IMR-90 (cell line): ENCODE data around the gene NIPBL. TPM values are rescaled to one million over a fixed set of nuclear protein-coding genes. Genes with fewer than 3 reads are reported as not detected.

ENCODE experiments used
- ATAC-seq: fragments of 200-7000 bp; cut with Tn5 transposase; 2 replicates; pipeline ENCODE4 v1.9.1; 2020; ENCODE audit warnings: low read depth, mild to moderate bottlenecking, moderate library complexity
- BruUV-seq: library from RNA; stranded (reverse); fragments of 400-500 nt; replicated peaks from 2 replicates; lab custom pipeline; 2021; lab: Mats Ljungman, UMichigan
- CTCF ChIA-PET: fragments of 300-600 bp; formaldehyde crosslinking; extraction: SDS; loops from one replicate; lab custom pipeline; 2021; ENCODE audit warnings: antibody characterized with exemption; lab: Yijun Ruan, JAX
- POLR2A ChIA-PET: fragments of 300-600 bp; sonication (Branson Sonifier 250); formaldehyde crosslinking; loops from one replicate; lab custom pipeline; 2022; ENCODE audit warnings: antibody characterized with exemption; ENCODE audit not compliant: unreplicated experiment; lab: Charles Lee
- DNase-seq: peaks from one replicate; pipeline ENCODE4 v3.0.0; 2013
- H2AFZ ChIP-seq: replicated peaks from 2 replicates; pipeline ENCODE3; 2013; ENCODE audit warnings: low read length, mild to moderate bottlenecking; ENCODE audit not compliant: poor library complexity
- H2AK5ac ChIP-seq: 2 replicates; pipeline ENCODE4 v1.6.1; 2013; ENCODE audit warnings: low read depth, low read length, inconsistent platforms
- H2AK9ac ChIP-seq: replicated peaks from 2 replicates; pipeline ENCODE3; 2013; ENCODE audit warnings: mild to moderate bottlenecking, low read depth, low read length, moderate library complexity; ENCODE audit not compliant: poor library complexity
- H2BK120ac ChIP-seq: 2 replicates; pipeline ENCODE4 v1.6.1; 2013; ENCODE audit warnings: low read depth, low read length, inconsistent platforms
- H2BK15ac ChIP-seq: 3 replicates; pipeline ENCODE4 v1.6.1; 2013; ENCODE audit warnings: low read depth, low read length, inconsistent platforms
- H2BK20ac ChIP-seq: 2 replicates; pipeline ENCODE4 v1.6.1; 2013; ENCODE audit warnings: low read depth, mild to moderate bottlenecking, inconsistent platforms, low read length, moderate library complexity
- H2BK5ac ChIP-seq: 2 replicates; pipeline ENCODE4 v1.6.1; 2013; ENCODE audit warnings: mild to moderate bottlenecking, low read depth, low read length, inconsistent platforms; ENCODE audit not compliant: poor library complexity, severe bottlenecking
- H3K14ac ChIP-seq: replicated peaks from 2 replicates; pipeline ENCODE4 v1.6.1; 2013; ENCODE audit warnings: low read depth, low read length, inconsistent platforms
- H3K18ac ChIP-seq: 2 replicates; pipeline ENCODE4 v1.6.1; 2013; ENCODE audit warnings: low read depth, low read length, control low read depth
- H3K23ac ChIP-seq: 2 replicates; pipeline ENCODE4 v1.6.1; 2013; ENCODE audit warnings: low read depth, low read length, inconsistent platforms
- H3K27ac ChIP-seq: 2 replicates; pipeline ENCODE4 v1.5.1; 2013; ENCODE audit warnings: mild to moderate bottlenecking, control low read depth, low read length; ENCODE audit not compliant: insufficient read depth
- H3K27me3 ChIP-seq: 2 replicates; pipeline ENCODE4 v1.6.1; 2013; ENCODE audit warnings: low read length; ENCODE audit not compliant: control insufficient read depth, insufficient read depth
- H3K36me3 ChIP-seq: 2 replicates; pipeline ENCODE4 v1.6.1; 2013; ENCODE audit warnings: low read length, mixed read lengths; ENCODE audit not compliant: control insufficient read depth, insufficient read depth
- H3K4ac ChIP-seq: 2 replicates; pipeline ENCODE4 v1.6.1; 2013; ENCODE audit warnings: low read depth, low read length, inconsistent platforms
- H3K4me1 ChIP-seq: 2 replicates; pipeline ENCODE4 v1.6.1; 2013; ENCODE audit warnings: low read length, mixed read lengths; ENCODE audit not compliant: control insufficient read depth, insufficient read depth
- H3K4me2 ChIP-seq: 2 replicates; pipeline ENCODE4 v1.6.1; 2013; ENCODE audit warnings: low read depth, mild to moderate bottlenecking, control low read depth, low read length, moderate library complexity
- H3K4me3 ChIP-seq: 2 replicates; pipeline ENCODE4 v1.5.1; 2013; ENCODE audit warnings: low read depth, mild to moderate bottlenecking, control low read depth, low read length, moderate library complexity; ENCODE audit not compliant: insufficient read depth
- H3K56ac ChIP-seq: 2 replicates; pipeline ENCODE4 v1.6.1; 2013; ENCODE audit warnings: low read length, inconsistent platforms; ENCODE audit not compliant: insufficient read depth; ENCODE audit errors: extremely low read depth
- H3K79me1 ChIP-seq, 2 experiments: 2 replicates each; pipeline ENCODE4 v1.6.1; 2013; ENCODE audit warnings: low read length in 2 of 2, inconsistent platforms in 1 of 2, low read depth in 1 of 2
- H3K9ac ChIP-seq: 2 replicates; pipeline ENCODE4 v1.6.1; 2013; ENCODE audit warnings: low read depth, low read length, control low read depth
- H3K9me1 ChIP-seq: 2 replicates; pipeline ENCODE4 v1.6.1; 2013; ENCODE audit warnings: low read length, inconsistent platforms; ENCODE audit not compliant: insufficient read depth
- H3K9me3 ChIP-seq: 2 replicates; pipeline ENCODE4 v1.6.1; 2013; ENCODE audit warnings: low read length; ENCODE audit not compliant: control insufficient read depth, insufficient read depth
- H4K20me1 ChIP-seq: 2 replicates; pipeline ENCODE4 v1.6.1; 2013; ENCODE audit warnings: low read length, inconsistent platforms; ENCODE audit not compliant: insufficient read depth
- H4K5ac ChIP-seq: 2 replicates; pipeline ENCODE4 v1.6.1; 2013; ENCODE audit warnings: mild to moderate bottlenecking, low read depth, low read length, control low read depth
- H4K8ac ChIP-seq, 2 experiments: 2 replicates each; pipeline ENCODE4 v1.6.1; 2013; ENCODE audit warnings: low read depth in 2 of 2, low read length in 2 of 2, control low read depth in 1 of 2, inconsistent platforms in 1 of 2
- H4K91ac ChIP-seq: 2 replicates; pipeline ENCODE4 v1.6.1; 2013; ENCODE audit warnings: low read depth, low read length, inconsistent platforms; ENCODE audit not compliant: insufficient read depth
- CEBPB ChIP-seq: IDR thresholded peaks from 2 replicates; pipeline ENCODE4 v1.6.1; 2012; ENCODE audit warnings: low read depth, low read length, improper control_type of control experiment
- CHD1 ChIP-seq: IDR thresholded peaks from 2 replicates; pipeline ENCODE4 v1.6.1; 2012; ENCODE audit warnings: low read depth, low read length, improper control_type of control experiment
- CTCF ChIP-seq: conservative IDR thresholded peaks from 2 replicates; pipeline ENCODE4 v1.5.1; 2012; ENCODE audit warnings: mild to moderate bottlenecking, low read depth, low read length, improper control_type of control experiment
- NFE2L2 ChIP-seq: fragments of 150-350 bp; IDR thresholded peaks from 2 replicates; pipeline ENCODE4 v1.6.1; 2016; ENCODE audit warnings: low read depth, mild to moderate bottlenecking, low read length
- WGBS, 2 experiments: methylation state at CpG; one replicate each; pipeline versions ENCODE4 v1.1.5 to v1.1.7; 2013; ENCODE audit warnings: missing lambda C conversion rate in 2 of 2; ENCODE audit not compliant: insufficient read length in 1 of 2; ENCODE audit errors: extremely low coverage in 2 of 2; 5-methylcytosine and 5-hydroxymethylcytosine counted together
- dilution Hi-C: fragments of 300-500 bp; cut with HindIII; formaldehyde crosslinking; loops from one replicate; pipeline ENCODE4 v1.14.3; 2018; ENCODE audit warnings: low sequenced_read_pairs; ENCODE audit not compliant: unreplicated experiment
- in situ Hi-C: fragments of 300-500 bp; cut with MboI; formaldehyde crosslinking; loops from 3 replicates; pipeline ENCODE4 v1.14.3; 2019; ENCODE audit warnings: low sequenced_read_pairs, inconsistent platforms, mixed read lengths
- intact Hi-C: fragments of 100-400 bp; cut with micrococcal nuclease; formaldehyde crosslinking; loops from 2 replicates; pipeline ENCODE4 v1.10.0; 2022
- polyA plus RNA-seq, 3 experiments: library from polyadenylated mRNA; depleted of rRNA; stranded (reverse); fragments of >200 nt; gene quantifications; 2 replicates each; pipeline ENCODE4 v1.2.3, GENCODE V29; 2012; ENCODE audit warnings: low replicate concordance in 1 of 3
- total RNA-seq: library from RNA; depleted of rRNA; stranded (reverse); fragments of >200 nt; gene quantifications from 2 replicates; pipeline ENCODE4 v1.2.3, GENCODE V29; 2012
- TF ChIP-seq, protein P1 (sequence below): fragments of 150-350 bp; IDR thresholded peaks from 2 replicates; pipeline ENCODE4 v1.6.1; 2017; ENCODE audit warnings: mild to moderate bottlenecking, antibody characterized with exemption, low read length, low read depth

The NIPBL gene
- total and polyA plus RNA-seq, 2 of the 4 experiments (the other 2 are of a cell fraction) = 8.4 to 46.4 TPM

DNA sequence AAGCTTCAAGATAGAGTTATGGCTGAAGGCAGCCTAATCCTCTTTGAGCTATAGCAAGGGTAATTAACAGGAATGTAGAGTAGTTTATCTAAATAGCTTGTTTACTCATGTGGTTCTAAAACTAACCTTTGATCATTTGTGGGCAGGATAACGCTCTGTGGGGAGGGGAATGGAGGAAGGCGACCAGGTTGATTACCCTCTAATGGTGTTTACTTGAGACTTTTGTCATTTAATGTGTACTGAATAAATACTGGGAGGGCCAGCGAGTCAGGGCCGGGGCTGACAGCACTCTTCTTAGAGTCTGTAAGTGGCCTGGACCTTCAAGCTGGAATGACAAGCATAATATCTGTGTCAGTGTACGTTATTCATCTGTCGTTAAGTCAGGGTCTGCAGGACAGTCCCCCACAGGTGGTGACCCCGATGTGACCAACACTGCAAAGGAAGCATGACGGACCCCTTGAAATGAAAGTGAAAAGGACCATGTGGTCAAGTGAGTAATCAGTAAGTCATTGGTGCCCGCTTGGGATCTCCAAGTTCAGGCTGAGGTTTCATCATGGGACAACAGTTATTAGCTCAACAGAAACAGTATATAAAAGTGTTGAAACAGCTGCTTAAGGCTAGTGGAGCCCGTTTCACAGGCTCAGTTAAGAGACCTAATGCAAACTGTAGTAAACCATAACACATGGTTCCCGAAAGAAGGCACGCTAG, 210.1 kb downstream of the NIPBL start:
- ChIA-PET CTCF (interaction anchor here (0.6 kb wide), 1 partner anchor 553 kb away, joined by 3 read pairs; no protein-coding TSS in a partner anchor), POLR2A (no interaction called here)
- intact Hi-C loops (no loop called here), dilution Hi-C loops (no loop called here), in situ Hi-C loops (no loop called here)
- H3K4me3 ChIP-seq = no peak overlapping the region
- no peak overlapping the region for H2BK5ac ChIP-seq
- no peak overlapping the region for H3K9ac ChIP-seq
- no peak overlapping the region for H2BK15ac ChIP-seq
- no peaks in the 10 kb centered on the region for H3K9me3 ChIP-seq
- peak overlapping the region; percentile 5 for H2AK9ac ChIP-seq
- TF ChIP-seq, protein P1, sequence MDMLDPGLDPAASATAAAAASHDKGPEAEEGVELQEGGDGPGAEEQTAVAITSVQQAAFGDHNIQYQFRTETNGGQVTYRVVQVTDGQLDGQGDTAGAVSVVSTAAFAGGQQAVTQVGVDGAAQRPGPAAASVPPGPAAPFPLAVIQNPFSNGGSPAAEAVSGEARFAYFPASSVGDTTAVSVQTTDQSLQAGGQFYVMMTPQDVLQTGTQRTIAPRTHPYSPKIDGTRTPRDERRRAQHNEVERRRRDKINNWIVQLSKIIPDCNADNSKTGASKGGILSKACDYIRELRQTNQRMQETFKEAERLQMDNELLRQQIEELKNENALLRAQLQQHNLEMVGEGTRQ = 0 out of 2 replicates have a peak, but pooled peaks have one; percentile 23
- TF ChIP-seq CTCF (no peak), CHD1 (no peak), NFE2L2 (no peak), CEBPB (peak; percentile 39; the same call in 1 of the 2 replicates)
- H3K14ac ChIP-seq = no peak overlapping the region; the same call in 1 of the 2 replicates
- H3K4ac ChIP-seq = no peak overlapping the region
- peak; percentile 76 for DNase-seq
- H3K9me1 ChIP-seq = 0 out of 2 replicates have a peak, but pooled peaks cover 3% of the 10 kb centered on the region
- no peak overlapping the region for H2AFZ ChIP-seq
- H4K5ac ChIP-seq = no peak overlapping the region
- peak; percentile 72 for ATAC-seq
- H3K4me2 ChIP-seq = peak overlapping the region; percentile 48; the same call in 1 of the 2 replicates
- 65% methylated on average over 2 of the region's 12 CpGs; no CpG with 5 or more reads in 1 of the 2 experiments for WGBS, 2 experiments
- no peak overlapping the region for H4K8ac ChIP-seq
- H3K27me3 ChIP-seq = no peaks in the 10 kb centered on the region
- no TSS peak for BruUV-seq
- H2BK20ac ChIP-seq = no peak overlapping the region
- H3K36me3 ChIP-seq = peaks cover 1% of the 10 kb centered on the region; the same call in 1 of the 2 replicates
- H3K79me1 ChIP-seq = no peaks in the 10 kb centered on the region
- H4K20me1 ChIP-seq = no peaks in the 10 kb centered on the region
- no peak overlapping the region for H2AK5ac ChIP-seq
- no peak overlapping the region for H3K27ac ChIP-seq
- H2BK120ac ChIP-seq = no peak overlapping the region
- H3K4me1 ChIP-seq = peaks cover 1% of the 10 kb centered on the region; the same call in 1 of the 2 replicates
- H3K18ac ChIP-seq = no peak overlapping the region
- no peak overlapping the region for H4K91ac ChIP-seq
- no peak overlapping the region for H3K23ac ChIP-seq
- H3K56ac ChIP-seq = no peak overlapping the region
